ENCODE data around the gene HBEGF. TPM values are rescaled to one million over a fixed set of nuclear protein-coding genes. Genes with fewer than 3 reads are reported as not detected.

Gene HBEGF
- total RNA-seq, 1 experiment from 2014 or later, result 2.4 TPM

GRCh38 chr5:140393738-140394137 lies 47.3 kb upstream of the HBEGF start:
- no peaks in the 10 kb centered on the region for H3K27me3 ChIP-seq (ENCODE audit: insufficient read depth, low read length)
- no peak overlapping the region for H3K14ac ChIP-seq (ENCODE audit: insufficient read depth, low read length)
- no peak overlapping the region for H3K56ac ChIP-seq (ENCODE audit: insufficient read length, low read depth, low read length)
- H3K79me1 ChIP-seq (ENCODE audit: insufficient read depth, low read depth, low read length, poor library complexity, severe bottlenecking), result no peaks in the 10 kb centered on the region
- no peaks in the 10 kb centered on the region for H3K9me3 Mint-ChIP-seq
- no peak overlapping the region for H2BK20ac ChIP-seq (ENCODE audit: low read depth, low read length, poor library complexity, severe bottlenecking)
- H3K27me3 Mint-ChIP-seq (ENCODE audit: low read depth), result no peaks in the 10 kb centered on the region
- no peak overlapping the region for H3T11ph ChIP-seq (ENCODE audit: low read length)
- no CpG with 5 or more reads among the region's 2 CpGs for WGBS (ENCODE audit: extremely low coverage, insufficient read length, low lambda C conversion rate)
- H3K18ac ChIP-seq (ENCODE audit: insufficient read length, low read depth, low read length), result no peak overlapping the region
- no peak for DNase-seq
- no peak overlapping the region for H4K5ac ChIP-seq (ENCODE audit: insufficient read length, low read depth, low read length)
- no peak overlapping the region for H3K23ac ChIP-seq (ENCODE audit: insufficient read length, low read depth, low read length)
- no peak overlapping the region for H2AFZ ChIP-seq (ENCODE audit: low read length)
- H3K9me3 ChIP-seq (ENCODE audit: control insufficient read depth, low read depth, low read length), result no peaks in the 10 kb centered on the region
- no peaks in the 10 kb centered on the region for H4K20me1 ChIP-seq (ENCODE audit: control insufficient read depth, insufficient read depth, insufficient read length)
- H2BK15ac ChIP-seq (ENCODE audit: low read depth, low read length), result no peak overlapping the region
- H4K8ac ChIP-seq (replicated peaks; ENCODE audit: insufficient read length, low read depth, low read length), result no peak overlapping the region
- TF ChIP-seq CTCF (conservative IDR thresholded peaks at IDR 0.05), result no peak
- no peak overlapping the region for H3K27ac Mint-ChIP-seq
- no peak overlapping the region for H4K91ac ChIP-seq (ENCODE audit: insufficient read length, low read depth, low read length)
- no peak overlapping the region for H2BK120ac ChIP-seq (ENCODE audit: low read depth, low read length, poor library complexity, severe bottlenecking)
- H3K36me3 Mint-ChIP-seq (ENCODE audit: insufficient read depth in 1 of 3, low read depth in 3 of 3), result no peaks in the 10 kb centered on the region
- H3K4me1 ChIP-seq (ENCODE audit: insufficient read depth, low read length), result no peaks in the 10 kb centered on the region
- no peak overlapping the region for H2BK5ac ChIP-seq (ENCODE audit: insufficient read length, low read length)
- H3K4me2 ChIP-seq (ENCODE audit: insufficient read depth, insufficient read length, low read length), result no peak overlapping the region
- H3K4me3 Mint-ChIP-seq, result no peak overlapping the region
- peaks cover 5% of the 10 kb centered on the region in 2 experiments for H3K4me1 Mint-ChIP-seq
- H3K79me2 ChIP-seq (ENCODE audit: insufficient read depth, low read length), result no peaks in the 10 kb centered on the region
- H3K4ac ChIP-seq (ENCODE audit: low read depth, low read length), result no peak overlapping the region
- H3K9ac ChIP-seq (ENCODE audit: extremely low read depth, insufficient read length, low read length), result no peak overlapping the region
- H3K27ac ChIP-seq (ENCODE audit: insufficient read length, low read depth, low read length), result no peak overlapping the region
- H2BK12ac ChIP-seq (ENCODE audit: insufficient read length, low read depth, low read length), result no peak overlapping the region
- H2AK5ac ChIP-seq (ENCODE audit: insufficient read length, low read length), result no peak overlapping the region
- H3K23me2 ChIP-seq (ENCODE audit: insufficient read length, low read depth, low read length, poor library complexity, severe bottlenecking), result no peaks in the 10 kb centered on the region

All from H9 (cell line).